OCI-LY7 (cell line): Measurements from ENCODE around the gene ZNF74. TPM values are rescaled to one million over a fixed set of nuclear protein-coding genes. Genes with fewer than 3 reads are reported as not detected.
"Not testable (repeated sequence)": the region's sequence is repeated elsewhere in the genome, so short reads cannot be mapped to it uniquely, and the experiment has no call there.

ENCODE experiments used
- BruUV-seq: library from RNA; stranded (reverse); fragments of 400-500 nt; replicated peaks from 2 replicates; lab custom pipeline; 2021; lab: Mats Ljungman, UMichigan
- CTCF ChIA-PET: fragments of 300-600 bp; sonication (Branson Sonifier 250); formaldehyde crosslinking; loops from one replicate; lab custom pipeline; 2022; ENCODE audit warnings: antibody characterized with exemption; ENCODE audit not compliant: unreplicated experiment; lab: Charles Lee
- POLR2A ChIA-PET: fragments of 300-600 bp; sonication (Branson Sonifier 250); formaldehyde crosslinking; loops from one replicate; lab custom pipeline; 2022; ENCODE audit warnings: antibody characterized with exemption; lab: Charles Lee
- DNase-seq: peaks from one replicate; pipeline ENCODE4 v3.0.0-alpha.2; 2015; ENCODE audit warnings: low spot score
- H2AFZ ChIP-seq: fragments of 200-600 bp; sonication (generic), shearing (Covaris generic); 2 replicates; pipeline ENCODE4 v1.6.1; 2014; ENCODE audit warnings: mild to moderate bottlenecking, antibody characterized with exemption, low read length, moderate library complexity
- H3K27ac ChIP-seq: fragments of 200-600 bp; sonication (generic); 2 replicates; pipeline ENCODE4 v1.5.1; 2014; ENCODE audit warnings: mixed run types, low read depth, mild to moderate bottlenecking, moderate library complexity, low read length, inconsistent platforms; ENCODE audit not compliant: poor library complexity, severe bottlenecking
- H3K36me3 ChIP-seq: fragments of 200-600 bp; sonication (generic); 2 replicates; pipeline ENCODE4 v1.6.1; 2014; ENCODE audit warnings: mild to moderate bottlenecking, antibody characterized with exemption, low read length, moderate library complexity, mixed read lengths; ENCODE audit not compliant: insufficient read depth
- H3K4me1 ChIP-seq: fragments of 200-600 bp; sonication (generic); 2 replicates; pipeline ENCODE4 v1.5.1; 2014; ENCODE audit warnings: mild to moderate bottlenecking, low read length; ENCODE audit not compliant: insufficient read depth, poor library complexity, severe bottlenecking
- H3K4me2 ChIP-seq: fragments of 200-600 bp; sonication (generic); 2 replicates; pipeline ENCODE4 v1.6.1; 2014; ENCODE audit warnings: mild to moderate bottlenecking, low read length
- H3K4me3 ChIP-seq: fragments of 200-600 bp; sonication (generic); 2 replicates; pipeline ENCODE4 v1.5.1; 2014; ENCODE audit warnings: mild to moderate bottlenecking, low read depth, low read length; ENCODE audit not compliant: poor library complexity, severe bottlenecking
- H3K79me2 ChIP-seq: fragments of 200-600 bp; sonication (generic); 2 replicates; pipeline ENCODE4 v1.6.1; 2016; ENCODE audit warnings: low read depth, mild to moderate bottlenecking, low read length, moderate library complexity, mixed read lengths; ENCODE audit not compliant: insufficient read depth
- H3K9me2 ChIP-seq: fragments of 200-600 bp; sonication (generic); 2 replicates; pipeline ENCODE4 v1.6.1; 2016; ENCODE audit warnings: mild to moderate bottlenecking, low read length, mixed read lengths; ENCODE audit not compliant: insufficient read depth
- H3K9me3 ChIP-seq: fragments of 200-600 bp; sonication (generic); 2 replicates; pipeline ENCODE4 v1.6.1; 2014; ENCODE audit warnings: mild to moderate bottlenecking, mixed run types, low read length, mixed read lengths
- H4K20me1 ChIP-seq: fragments of 200-600 bp; sonication (generic); 2 replicates; pipeline ENCODE4 v1.6.1; 2014; ENCODE audit warnings: mild to moderate bottlenecking, antibody characterized with exemption, low read length, moderate library complexity, mixed read lengths; ENCODE audit not compliant: insufficient read depth
- EZH2phosphoT487 ChIP-seq: fragments of 200-600 bp; sonication (generic); IDR thresholded peaks from 2 replicates; pipeline ENCODE4 v1.6.1; 2018; ENCODE audit warnings: low read depth, borderline replicate concordance, mild to moderate bottlenecking, mixed run types, antibody characterized with exemption, low read length, moderate library complexity, mixed read lengths
- intact Hi-C: fragments of 100-400 bp; cut with micrococcal nuclease; formaldehyde crosslinking; loops from one replicate; pipeline ENCODE4 v1.10.0; 2022; ENCODE audit not compliant: unreplicated experiment
- total RNA-seq, 2 experiments: library from RNA; depleted of rRNA in 1 of 2; stranded (reverse); fragments of >200 nt in 1 of 2; shearing (Covaris generic) in 1 of 2; gene quantifications; 2 replicates each; pipeline ENCODE4 v1.2.3, GENCODE V29; 2014 to 2022
- TF ChIP-seq, protein P1 (sequence below): fragments of 200-600 bp; sonication (generic); conservative IDR thresholded peaks from 2 replicates; pipeline ENCODE4 v1.5.1; 2014; ENCODE audit warnings: mild to moderate bottlenecking, antibody characterized with exemption, low read length, moderate library complexity, mixed read lengths

The ZNF74 gene
- total RNA-seq, 2 experiments from 2014 or later: not detected

GRCh38 chr22:20414059-20414440 lies 20.1 kb downstream of the ZNF74 start:
- Histone ChIP-seq H2AFZ (no peak overlapping the region), H3K4me1 (peaks cover 3% of the 10 kb centered on the region), H4K20me1 (no peaks in the 10 kb centered on the region), H3K9me3 (no peaks in the 10 kb centered on the region), H3K4me2 (no peak overlapping the region), H3K4me3 (no peak overlapping the region), H3K79me2 (no peaks in the 10 kb centered on the region), H3K36me3 (no peaks in the 10 kb centered on the region), H3K27ac (no peak overlapping the region), H3K9me2 (no peaks in the 10 kb centered on the region)
- POLR2A ChIA-PET: no interaction called here
- CTCF ChIA-PET: no interaction called here
- TF ChIP-seq, protein P1, sequence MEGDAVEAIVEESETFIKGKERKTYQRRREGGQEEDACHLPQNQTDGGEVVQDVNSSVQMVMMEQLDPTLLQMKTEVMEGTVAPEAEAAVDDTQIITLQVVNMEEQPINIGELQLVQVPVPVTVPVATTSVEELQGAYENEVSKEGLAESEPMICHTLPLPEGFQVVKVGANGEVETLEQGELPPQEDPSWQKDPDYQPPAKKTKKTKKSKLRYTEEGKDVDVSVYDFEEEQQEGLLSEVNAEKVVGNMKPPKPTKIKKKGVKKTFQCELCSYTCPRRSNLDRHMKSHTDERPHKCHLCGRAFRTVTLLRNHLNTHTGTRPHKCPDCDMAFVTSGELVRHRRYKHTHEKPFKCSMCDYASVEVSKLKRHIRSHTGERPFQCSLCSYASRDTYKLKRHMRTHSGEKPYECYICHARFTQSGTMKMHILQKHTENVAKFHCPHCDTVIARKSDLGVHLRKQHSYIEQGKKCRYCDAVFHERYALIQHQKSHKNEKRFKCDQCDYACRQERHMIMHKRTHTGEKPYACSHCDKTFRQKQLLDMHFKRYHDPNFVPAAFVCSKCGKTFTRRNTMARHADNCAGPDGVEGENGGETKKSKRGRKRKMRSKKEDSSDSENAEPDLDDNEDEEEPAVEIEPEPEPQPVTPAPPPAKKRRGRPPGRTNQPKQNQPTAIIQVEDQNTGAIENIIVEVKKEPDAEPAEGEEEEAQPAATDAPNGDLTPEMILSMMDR: no peak
- no TSS peak for BruUV-seq
- intact Hi-C loops: no loop called here
- DNase-seq: no peak

- H3K9me2 ChIP-seq: no peaks in the 10 kb centered on the region
- no TSS peak for BruUV-seq
- intact Hi-C loops: no loop called here
- no peak overlapping the region for H3K27ac ChIP-seq
- H3K4me1 ChIP-seq: peaks cover 3% of the 10 kb centered on the region
- no peaks in the 10 kb centered on the region for H3K9me3 ChIP-seq
- TF ChIP-seq, protein P1: no peak
- TF ChIP-seq EZH2phosphoT487: no peak
- H3K4me3 ChIP-seq: no peak overlapping the region
- POLR2A ChIA-PET: no interaction called here
- H2AFZ ChIP-seq: no peak overlapping the region
- H3K36me3 ChIP-seq: no peaks in the 10 kb centered on the region
- CTCF ChIA-PET: no interaction called here
- DNase-seq: no peak
- H3K4me2 ChIP-seq: no peak overlapping the region
- no peaks in the 10 kb centered on the region for H4K20me1 ChIP-seq
- H3K79me2 ChIP-seq: no peaks in the 10 kb centered on the region
Measured at GRCh38 chr22:20414450-20414849, 20.5 kb downstream of the ZNF74 start.

- H3K27ac ChIP-seq, CTCF ChIA-PET, H3K4me3 ChIP-seq, BruUV-seq, H3K79me2 ChIP-seq, H4K20me1 ChIP-seq, H3K4me2 ChIP-seq, DNase-seq, H3K4me1 ChIP-seq, POLR2A ChIA-PET, H3K9me3 ChIP-seq, H3K36me3 ChIP-seq, H2AFZ ChIP-seq, H3K9me2 ChIP-seq: not testable (repeated sequence)
- intact Hi-C loops: loop anchor here (5.0 kb wide), 1 partner anchor 282 kb away; no protein-coding TSS in a partner anchor
Measured at GRCh38 chr22:20415241-20415640, 21.3 kb downstream of the ZNF74 start.

GRCh38 chr22:20415699-20416098 lies 21.7 kb downstream of the ZNF74 start:
- DNase-seq, H3K4me1 ChIP-seq, H3K79me2 ChIP-seq, H3K4me2 ChIP-seq, BruUV-seq, POLR2A ChIA-PET, H3K4me3 ChIP-seq, H3K9me3 ChIP-seq, H3K36me3 ChIP-seq, H2AFZ ChIP-seq, H4K20me1 ChIP-seq, CTCF ChIA-PET, H3K27ac ChIP-seq, H3K9me2 ChIP-seq: not testable (repeated sequence)
- intact Hi-C loops: loop anchor here (5.0 kb wide), 1 partner anchor 282 kb away; no protein-coding TSS in a partner anchor
